HG03378 (cell line): Measurements from ENCODE around the gene FRRS1L.

Experiments
- ATAC-seq: cut with Tn5 transposase; IDR thresholded peaks from one replicate; pipeline ENCODE4 v1.9.1; 2021; ENCODE audit warnings: mild to moderate bottlenecking, moderate library complexity; ENCODE audit not compliant: unreplicated experiment

Gene FRRS1L

DNA sequence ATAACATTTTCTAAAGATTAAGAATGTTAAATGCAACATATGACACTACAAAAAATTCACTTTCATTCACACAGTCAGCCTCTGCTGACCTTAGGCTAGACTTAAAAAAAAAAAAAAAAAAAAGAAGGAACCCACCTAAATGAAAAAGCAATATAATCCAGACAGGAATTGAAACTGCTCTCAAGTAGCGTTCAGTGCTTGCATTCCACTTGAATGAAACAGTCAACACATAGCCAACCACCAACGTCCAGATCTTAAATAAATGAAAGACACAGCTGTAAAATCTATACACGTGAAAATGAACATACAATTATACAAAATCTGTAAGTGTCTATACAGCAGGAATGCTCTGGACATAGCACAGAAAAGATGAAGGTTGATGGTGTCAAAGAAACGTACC, 58.7 kb downstream of the FRRS1L start:
- ATAC-seq = no peak

DNA sequence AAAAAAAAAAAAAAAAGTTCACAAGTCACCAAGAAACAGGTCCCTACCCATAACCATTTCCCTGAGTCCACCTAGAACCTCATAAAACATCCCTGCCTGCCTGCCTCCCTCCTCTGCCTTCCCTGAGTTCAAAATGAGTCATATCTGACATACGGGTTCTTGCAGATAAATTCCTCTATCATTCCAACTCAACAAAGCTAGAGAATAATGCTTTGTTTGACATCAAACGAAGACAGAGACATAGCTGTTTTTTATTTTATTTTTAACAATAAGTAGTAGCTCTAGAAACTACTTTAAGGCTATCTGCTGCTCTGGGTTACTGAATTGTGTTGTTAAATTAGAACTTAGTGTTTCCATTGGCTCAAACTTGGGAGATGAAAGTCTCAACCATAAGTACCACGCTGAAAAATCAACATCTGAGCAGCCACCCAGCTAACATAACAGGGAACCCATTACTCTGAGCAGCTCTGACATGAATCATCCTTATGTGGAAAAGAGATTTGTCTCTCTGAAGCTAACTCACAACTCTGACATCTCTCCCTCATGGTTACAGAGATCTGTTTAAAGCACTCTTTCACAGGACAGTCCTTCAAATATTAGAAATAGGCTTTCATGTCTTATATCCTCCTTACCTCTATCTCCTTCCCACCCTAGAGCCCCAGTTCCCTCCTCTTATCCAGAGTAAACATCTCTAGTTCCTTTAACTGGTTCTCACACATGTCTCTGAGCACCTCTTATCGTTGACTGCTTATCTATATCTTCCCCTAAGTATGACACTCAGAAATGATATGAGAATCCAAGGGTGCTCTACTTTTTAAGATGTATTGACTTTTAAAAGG, 59.4 kb downstream of the FRRS1L start:
- ATAC-seq = no peak

GRCh38 chr9:109101810-109102209, 65.2 kb downstream of the FRRS1L start:
- ATAC-seq = peak; percentile 85

DNA sequence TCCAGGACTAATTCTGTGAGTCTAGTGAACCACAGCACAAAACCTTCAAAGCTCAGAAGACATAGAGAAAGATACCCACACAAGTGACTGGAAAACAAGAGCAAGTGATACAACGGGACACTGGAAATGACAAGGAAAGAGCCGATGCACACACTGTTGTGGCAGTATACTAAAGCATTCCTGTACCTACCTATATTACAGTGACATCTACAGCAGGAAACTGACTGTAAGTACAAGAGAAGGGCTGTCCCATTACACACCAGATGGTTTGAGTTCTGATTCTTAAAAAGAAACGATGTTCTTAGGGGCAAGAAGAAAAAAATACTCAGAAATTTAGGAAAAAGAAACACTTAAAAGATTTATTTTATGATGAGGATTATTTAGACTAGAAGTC, 65.8 kb downstream of the FRRS1L start:
- no peak for ATAC-seq

GRCh38 chr9:109100543-109101201, 66.4 kb downstream of the FRRS1L start:
- no peak for ATAC-seq

DNA sequence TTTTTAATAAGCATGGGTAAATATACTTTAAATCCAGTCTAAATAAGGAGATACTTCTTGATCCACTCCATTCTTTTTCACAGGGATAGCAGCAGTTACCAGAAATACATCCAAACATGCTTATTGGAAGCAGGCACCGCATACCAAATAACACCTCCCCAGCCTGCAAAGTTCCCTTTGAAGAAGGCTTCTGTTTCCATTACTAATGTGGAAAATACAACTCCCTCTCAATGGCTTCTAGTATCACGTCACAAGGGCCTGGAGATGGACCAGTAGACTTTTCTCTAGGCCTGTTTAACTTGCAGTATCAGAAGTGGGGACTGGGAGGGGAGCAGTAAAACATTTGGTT, 68.1 kb downstream of the FRRS1L start:
- no peak for ATAC-seq

GRCh38 chr9:109098171-109098959, 68.7 kb downstream of the FRRS1L start:
- ATAC-seq = no peak

DNA sequence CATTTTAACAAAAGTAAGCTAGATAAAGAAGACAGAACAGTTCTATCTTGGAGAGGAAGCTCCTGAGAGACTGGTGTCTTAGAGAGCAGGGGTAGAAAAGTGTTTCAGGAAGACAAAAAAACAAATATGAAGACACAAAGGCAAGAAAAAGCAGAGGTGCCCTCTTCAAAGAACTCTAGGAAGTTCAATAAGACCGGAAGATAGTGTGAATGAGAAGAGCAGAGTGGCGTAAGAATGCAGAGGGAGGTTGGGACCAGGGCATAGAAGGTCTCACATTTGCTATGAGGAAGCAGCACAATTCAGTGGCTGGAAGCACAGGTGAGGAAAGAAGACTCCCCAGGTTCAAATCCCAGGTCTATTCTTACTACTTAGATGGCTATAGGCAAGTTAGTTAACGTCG, 69.9 kb downstream of the FRRS1L start:
- ATAC-seq = no peak

- ATAC-seq = no peak
Measured at GRCh38 chr9:109095321-109095720, 71.7 kb downstream of the FRRS1L start.

- no peak for ATAC-seq
Measured at GRCh38 chr9:109094268-109094667, 72.8 kb downstream of the FRRS1L start.

DNA sequence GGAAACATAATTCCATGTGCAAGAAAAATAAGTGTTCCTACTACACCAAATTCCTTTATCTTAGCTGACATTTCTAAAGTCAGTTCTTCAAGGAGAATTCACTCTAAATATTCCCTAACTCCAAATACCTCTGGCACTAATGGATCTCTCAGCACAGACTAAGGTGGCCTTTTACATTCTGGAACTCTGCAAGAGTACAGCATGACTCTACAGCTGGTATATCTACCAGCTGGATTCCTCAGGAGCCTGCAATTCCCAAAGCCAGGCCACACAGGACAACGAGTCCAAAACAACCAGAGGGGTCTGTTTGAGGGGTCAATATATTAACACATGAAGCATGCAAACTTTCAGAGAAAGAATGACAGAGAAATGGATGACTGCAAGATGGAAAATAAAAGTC, 74.5 kb downstream of the FRRS1L start:
- no peak for ATAC-seq

- ATAC-seq = no peak
Measured at GRCh38 chr9:109092051-109092580, 74.9 kb downstream of the FRRS1L start.

- no peak for ATAC-seq
Measured at GRCh38 chr9:109088221-109088620, 78.8 kb downstream of the FRRS1L start.

DNA sequence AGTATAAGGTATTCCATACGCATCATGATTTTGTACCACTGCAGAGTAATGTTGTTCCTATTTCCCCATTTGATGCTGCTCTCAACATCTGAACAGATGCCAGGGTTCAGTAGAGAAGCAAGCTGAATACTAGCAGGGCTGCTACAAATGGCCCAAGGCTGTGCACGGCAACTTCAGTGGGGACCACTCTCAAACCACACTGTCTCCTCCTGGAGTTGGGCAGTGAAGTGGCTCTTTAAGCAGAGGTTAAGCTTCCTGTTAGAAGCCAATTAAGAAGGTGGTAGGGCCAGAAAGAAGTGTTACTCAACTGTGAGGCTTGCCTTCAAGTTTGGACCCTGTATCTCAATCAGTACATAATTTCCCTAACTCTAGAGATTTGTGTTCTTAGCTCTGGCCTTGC, 79.3 kb downstream of the FRRS1L start:
- no peak for ATAC-seq

DNA sequence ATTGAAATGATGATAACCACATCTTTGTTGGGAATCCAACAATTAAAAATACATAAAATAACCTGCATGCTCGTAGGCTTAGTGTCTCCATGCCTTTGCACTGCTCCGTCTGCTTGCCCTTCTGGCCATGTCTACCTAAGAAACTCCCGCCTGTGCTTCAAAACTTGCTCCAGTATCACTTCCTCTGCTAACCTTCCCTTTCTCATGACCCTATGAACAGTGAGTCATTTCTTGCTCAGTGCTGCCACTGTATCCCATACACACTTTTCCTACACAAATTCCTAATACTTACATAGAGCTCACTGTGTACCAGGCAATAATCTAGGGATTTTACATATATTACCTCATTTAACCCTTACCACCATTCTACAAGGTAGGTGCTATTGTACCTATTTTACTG, 80.8 kb downstream of the FRRS1L start:
- ATAC-seq = peak; percentile 85

- ATAC-seq = no peak
Measured at GRCh38 chr9:109085510-109085909, 81.5 kb downstream of the FRRS1L start.

GRCh38 chr9:109083813-109084405, 83.1 kb downstream of the FRRS1L start:
- no peak for ATAC-seq

GRCh38 chr9:109083141-109083540, 83.9 kb downstream of the FRRS1L start:
- ATAC-seq = no peak

DNA sequence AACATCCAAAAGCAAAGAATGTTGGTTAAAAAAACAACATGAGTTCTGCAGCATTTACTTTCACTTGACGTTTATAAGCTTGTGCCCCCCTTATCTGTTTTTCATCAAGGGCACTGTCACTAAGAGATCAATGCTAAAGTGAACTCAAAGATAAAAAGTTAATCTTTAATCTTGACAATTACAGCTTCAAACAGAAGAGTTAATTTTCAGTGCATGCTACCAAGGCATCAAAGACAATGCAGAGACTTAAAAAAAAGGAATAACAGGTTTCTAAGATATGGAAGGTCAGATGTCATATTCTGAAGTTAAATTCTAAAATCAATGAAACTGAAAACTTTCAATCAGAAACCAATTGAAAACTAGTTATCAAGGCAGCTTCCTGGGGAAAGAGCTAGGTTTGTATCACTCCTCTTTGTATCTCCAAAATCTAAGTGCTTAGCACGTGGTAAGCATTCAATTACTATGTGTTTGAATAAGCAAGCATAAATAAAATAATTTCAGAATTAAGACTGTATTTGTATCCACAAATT, 84.9 kb downstream of the FRRS1L start:
- ATAC-seq = no peak
